PC-3 (cell line): ENCODE measurements around the gene MRPS7. TPM values are rescaled to one million over a fixed set of nuclear protein-coding genes. Genes with fewer than 3 reads are reported as not detected.
"Not testable (repeated sequence)": the region's sequence is repeated elsewhere in the genome, so short reads cannot be mapped to it uniquely, and the experiment has no call there.

ENCODE experiments used
- ATAC-seq: fragments of 200-7000 bp; cut with Tn5 transposase; 2 replicates; pipeline ENCODE4 v1.9.1; 2020; ENCODE audit warnings: mild to moderate bottlenecking, moderate library complexity
- BruUV-seq: library from RNA; stranded (reverse); fragments of 400-500 nt; replicated peaks from 2 replicates; lab custom pipeline; 2021; lab: Mats Ljungman, UMichigan
- CTCF ChIA-PET: fragments of 300-600 bp; sonication (Branson Sonifier 250); formaldehyde crosslinking; loops from one replicate; lab custom pipeline; 2022; ENCODE audit warnings: antibody characterized with exemption; lab: Charles Lee
- POLR2A ChIA-PET: fragments of 300-600 bp; sonication (Branson Sonifier 250); formaldehyde crosslinking; loops from one replicate; lab custom pipeline; 2022; ENCODE audit warnings: antibody characterized with exemption; ENCODE audit not compliant: unreplicated experiment; lab: Charles Lee
- DNase-seq: peaks from one replicate; pipeline ENCODE4 v3.0.0-alpha.2; 2015
- H2AFZ ChIP-seq: fragments of 300-600 bp; sonication (generic); 2 replicates; pipeline ENCODE4 v1.6.0; 2016; ENCODE audit warnings: antibody characterized with exemption, low read length
- H3F3A ChIP-seq: fragments of 300-600 bp; sonication (generic); one replicate; pipeline ENCODE4 v1.6.0; 2017; ENCODE audit warnings: antibody characterized with exemption, low read length, control low read depth, mild to moderate bottlenecking; ENCODE audit not compliant: unreplicated experiment
- H3K27ac ChIP-seq: fragments of 300-600 bp; sonication (generic); 2 replicates; pipeline ENCODE4 v1.5.1; 2016; ENCODE audit warnings: mild to moderate bottlenecking, low read length
- H3K27me3 ChIP-seq: fragments of 300-600 bp; sonication (generic); 2 replicates; pipeline ENCODE4 v1.6.1; 2016; ENCODE audit warnings: low read length, mixed read lengths
- H3K36me3 ChIP-seq: fragments of 300-600 bp; sonication (generic); 2 replicates; pipeline ENCODE4 v1.6.1; 2016; ENCODE audit warnings: low read depth, mixed run types, low read length, mixed read lengths
- H3K4me1 ChIP-seq: fragments of 300-600 bp; sonication (generic); 2 replicates; pipeline ENCODE4 v1.5.1; 2016; ENCODE audit warnings: low read length; ENCODE audit not compliant: insufficient read depth
- H3K4me2 ChIP-seq: fragments of 300-600 bp; sonication (generic); 2 replicates; pipeline ENCODE4 v1.6.0; 2016; ENCODE audit warnings: low read length
- H3K4me3 ChIP-seq: fragments of 300-600 bp; sonication (generic); 2 replicates; pipeline ENCODE4 v1.5.1; 2016; ENCODE audit warnings: mild to moderate bottlenecking, low read length, mixed read lengths
- H3K79me2 ChIP-seq: fragments of 300-600 bp; sonication (generic); 2 replicates; pipeline ENCODE4 v1.6.1; 2017; ENCODE audit warnings: low read length, mixed read lengths
- H3K9ac ChIP-seq: fragments of 300-600 bp; sonication (generic); 2 replicates; pipeline ENCODE4 v1.6.0; 2016; ENCODE audit warnings: mild to moderate bottlenecking, low read length
- H3K9me2 ChIP-seq: fragments of 300-600 bp; sonication (generic); replicated peaks from 2 replicates; pipeline ENCODE4 v1.6.1; 2016; ENCODE audit warnings: mixed run types, low read length, mixed read lengths
- H3K9me3 ChIP-seq: fragments of 300-600 bp; sonication (generic); 2 replicates; pipeline ENCODE4 v1.6.1; 2016; ENCODE audit warnings: low read length, mixed read lengths
- H4K20me1 ChIP-seq: fragments of 300-600 bp; sonication (generic); 2 replicates; pipeline ENCODE4 v1.6.1; 2016; ENCODE audit warnings: low read length, mixed read lengths
- CTCF ChIP-seq: fragments of 300-600 bp; sonication (generic); conservative IDR thresholded peaks from 2 replicates; pipeline ENCODE4 v1.5.1; 2017; ENCODE audit warnings: antibody characterized with exemption, low read depth, mild to moderate bottlenecking, low read length
- EZH2 ChIP-seq: fragments of 300-600 bp; sonication (generic); IDR thresholded peaks from one replicate; pipeline ENCODE4 v1.6.1; 2017; ENCODE audit warnings: antibody characterized with exemption, mild to moderate bottlenecking, low read length; ENCODE audit not compliant: unreplicated experiment
- EZH2phosphoT487 ChIP-seq: fragments of 300-600 bp; sonication (generic); IDR thresholded peaks from 2 replicates; pipeline ENCODE4 v1.6.1; 2018; ENCODE audit warnings: mild to moderate bottlenecking, antibody characterized with exemption, low read length, borderline replicate concordance
- intact Hi-C: fragments of 100-400 bp; cut with micrococcal nuclease; formaldehyde crosslinking; loops from 2 replicates; pipeline ENCODE4 v1.9.0; 2023
- total RNA-seq: library from RNA; depleted of rRNA; stranded (reverse); fragments of >200 nt; gene quantifications from 2 replicates; pipeline ENCODE4 v1.2.3, GENCODE V29; 2014

The MRPS7 gene
- total RNA-seq, 1 experiment from 2014 or later: 144 TPM

GRCh38 chr17:75250009-75250471 lies 11.6 kb upstream of the MRPS7 start:
- no peak overlapping the region for H3K27ac ChIP-seq
- intact Hi-C loops: no loop called here
- H4K20me1 ChIP-seq: no peaks in the 10 kb centered on the region
- no peaks in the 10 kb centered on the region for H3F3A ChIP-seq
- H3K36me3 ChIP-seq: peaks cover 21% of the 10 kb centered on the region; the same call in 1 of the 2 replicates
- peaks cover 53% of the 10 kb centered on the region for H3K79me2 ChIP-seq
- no peaks in the 10 kb centered on the region for H3K27me3 ChIP-seq
- H3K9ac ChIP-seq: no peak overlapping the region
- no peak overlapping the region for H3K4me3 ChIP-seq
- H3K9me2 ChIP-seq: no peaks in the 10 kb centered on the region
- H3K4me2 ChIP-seq: no peak overlapping the region
- ATAC-seq (no peak), DNase-seq (no peak)
- H3K4me1 ChIP-seq: no peaks in the 10 kb centered on the region
- H3K9me3 ChIP-seq: no peaks in the 10 kb centered on the region
- TF ChIP-seq EZH2phosphoT487 (no peak), EZH2 (no peak), CTCF (no peak)
- ChIA-PET POLR2A (no interaction called here), CTCF (no interaction called here)
- H2AFZ ChIP-seq: no peak overlapping the region
- BruUV-seq: no TSS peak

DNA sequence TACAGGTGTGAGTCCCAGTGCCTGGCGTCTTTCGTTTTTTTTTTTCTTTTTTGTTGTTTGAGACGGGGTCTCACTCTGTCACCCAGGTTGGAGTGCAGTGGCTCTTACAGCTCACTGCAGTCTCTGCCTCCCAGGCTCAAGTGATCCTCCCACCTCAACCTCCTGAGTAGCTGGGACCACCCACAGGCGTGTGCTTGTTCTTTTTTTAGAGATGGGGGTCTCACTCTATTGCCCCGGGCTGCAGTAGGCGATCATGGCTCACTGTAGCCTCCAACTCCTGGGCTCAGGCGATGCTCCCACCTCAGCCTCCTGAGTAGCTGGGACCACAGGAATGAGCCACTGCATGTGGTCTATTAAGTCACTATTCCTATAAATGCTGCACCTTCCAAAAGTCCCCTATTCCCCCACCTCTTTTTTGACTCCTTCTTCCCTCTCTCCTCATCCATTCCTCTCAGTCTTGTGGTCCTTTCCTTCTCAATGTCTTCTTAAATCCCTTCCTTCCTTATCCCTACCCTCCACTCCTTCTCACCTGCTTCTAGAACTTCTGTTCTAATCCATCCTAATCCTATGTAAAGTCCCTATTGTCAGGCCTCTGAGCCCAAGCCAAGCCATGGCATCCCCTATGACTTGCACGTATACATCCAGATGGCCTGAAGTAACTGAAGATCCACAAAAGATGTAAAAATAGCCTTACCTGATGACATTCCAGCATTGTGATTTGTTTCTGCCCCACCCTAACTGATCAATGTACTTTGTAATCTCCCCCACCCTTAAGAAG lies 9.5 kb upstream of the MRPS7 start:
- Histone ChIP-seq H2AFZ (no peak overlapping the region), H3K4me1 (no peaks in the 10 kb centered on the region), H3K9me3 (no peaks in the 10 kb centered on the region), H3F3A (no peaks in the 10 kb centered on the region), H3K36me3 (0 out of 2 replicates have a peak, but pooled peaks cover 4% of the 10 kb centered on the region), H3K27ac (no peak overlapping the region), H4K20me1 (no peaks in the 10 kb centered on the region), H3K79me2 (peaks cover 58% of the 10 kb centered on the region), H3K27me3 (no peaks in the 10 kb centered on the region), H3K9ac (no peak overlapping the region), H3K9me2 (no peaks in the 10 kb centered on the region), H3K4me3 (no peak overlapping the region), H3K4me2 (no peak overlapping the region)
- ATAC-seq: no peak
- DNase-seq: no peak
- BruUV-seq: no TSS peak
- CTCF ChIA-PET: no interaction called here
- intact Hi-C loops: no loop called here
- POLR2A ChIA-PET: no interaction called here
- TF ChIP-seq EZH2phosphoT487 (no peak), EZH2 (no peak), CTCF (no peak)

DNA sequence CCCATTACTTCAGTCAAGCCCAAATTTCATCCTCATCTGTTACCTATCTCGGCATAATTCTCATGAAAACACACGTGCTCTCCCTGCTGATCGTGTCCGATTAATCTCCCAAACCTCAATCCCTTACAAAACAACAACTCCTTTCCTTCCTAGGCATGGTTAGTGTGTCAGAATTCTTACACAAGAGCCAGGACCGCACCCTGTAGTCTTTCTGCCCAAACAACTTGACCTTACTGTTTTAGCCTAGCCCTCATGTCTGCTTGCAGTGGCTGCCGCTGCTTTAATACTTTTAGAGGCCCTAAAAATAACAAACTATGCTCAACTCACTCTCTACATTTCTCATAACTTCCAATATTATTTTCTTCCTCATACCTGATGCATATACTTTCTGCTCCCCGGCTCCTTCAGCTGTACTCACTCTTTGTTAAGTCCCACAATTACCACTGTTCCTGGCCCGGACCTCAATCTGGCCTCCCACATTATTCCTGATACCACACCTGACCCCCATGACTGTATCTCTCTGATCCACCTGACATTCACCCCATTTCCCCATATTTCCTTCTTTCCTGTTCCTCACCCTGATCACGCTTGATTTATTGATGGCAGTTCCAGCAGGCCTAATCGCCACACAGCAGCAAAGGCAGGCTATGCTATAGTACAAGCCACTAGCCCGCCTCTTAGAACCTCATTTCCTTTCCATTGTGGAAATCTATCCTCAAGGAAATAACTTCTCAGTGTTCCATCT lies 5.6 kb upstream of the MRPS7 start:
- H3K36me3 ChIP-seq, H2AFZ ChIP-seq, DNase-seq, ATAC-seq, H3K9me3 ChIP-seq, CTCF ChIA-PET, BruUV-seq, H3K27ac ChIP-seq, H3K9ac ChIP-seq, H3K4me2 ChIP-seq, POLR2A ChIA-PET, H4K20me1 ChIP-seq, H3K9me2 ChIP-seq, H3K27me3 ChIP-seq, H3F3A ChIP-seq, H3K4me3 ChIP-seq, intact Hi-C loops: not testable (repeated sequence)
- Histone ChIP-seq H3K79me2 (peaks cover 62% of the 10 kb centered on the region), H3K4me1 (peaks cover 14% of the 10 kb centered on the region; the same call in 1 of the 2 replicates)

DNA sequence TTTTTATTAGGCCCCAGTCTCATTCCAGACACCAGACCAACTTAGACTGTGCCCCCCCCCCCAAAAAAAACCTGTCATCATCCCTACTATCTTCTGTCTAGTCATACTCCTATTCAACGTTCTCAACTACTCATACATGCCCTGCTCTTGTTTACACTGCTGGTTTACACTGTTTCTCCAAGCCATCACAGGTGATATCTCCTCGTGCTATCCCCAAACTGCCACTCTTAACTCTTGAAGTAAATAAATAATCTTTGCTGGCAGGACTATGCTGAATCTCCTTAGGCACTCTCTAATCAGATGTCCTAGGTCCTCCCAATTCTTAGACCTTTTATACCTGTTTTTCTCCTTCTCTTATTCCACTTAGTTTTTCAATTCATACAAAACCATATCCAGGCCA lies 4.5 kb upstream of the MRPS7 start:
- H2AFZ ChIP-seq, H3K27me3 ChIP-seq, H3K9ac ChIP-seq, H4K20me1 ChIP-seq, DNase-seq, ATAC-seq, H3K9me2 ChIP-seq, CTCF ChIA-PET, POLR2A ChIA-PET, H3K27ac ChIP-seq, H3K36me3 ChIP-seq, H3F3A ChIP-seq, intact Hi-C loops, H3K4me3 ChIP-seq, H3K9me3 ChIP-seq, BruUV-seq, H3K4me2 ChIP-seq: not testable (repeated sequence)
- Histone ChIP-seq H3K4me1 (peaks cover 14% of the 10 kb centered on the region; the same call in 1 of the 2 replicates), H3K79me2 (peaks cover 58% of the 10 kb centered on the region)
